ENCODE results near the gene DOCK9. TPM values are rescaled to one million over a fixed set of nuclear protein-coding genes. Genes with fewer than 3 reads are reported as not detected.

Gene DOCK9
- total and polyA plus RNA-seq, 2 experiments from 2014 or later, result 8.5 to 57.7 TPM

- Mint-ChIP-seq H3K27me3 (ENCODE audit: insufficient read depth, low read depth, poor library complexity) (peaks cover 5% of the 10 kb centered on the region), H3K36me3 (ENCODE audit: low read depth) (peaks cover 3% of the 10 kb centered on the region; the same call in 1 of the 3 replicates), H3K27ac (no peak overlapping the region)
Measured at GRCh38 chr13:98781905-98782304, 196.0 kb downstream of the DOCK9 start.

More at GRCh38 chr13:98781905-98782304, 196.0 kb downstream of the DOCK9 start:
- ATAC-seq (no peak), DNase-seq (ENCODE audit: low spot score) (no peak)
- Histone ChIP-seq H3K4me1 (ENCODE audit: insufficient read depth) (peaks cover 7% of the 10 kb centered on the region), H3K4me3 (no peak overlapping the region), H3F3A (replicated peaks; ENCODE audit: low read depth) (no peaks in the 10 kb centered on the region), H3K79me2 (replicated peaks; ENCODE audit: insufficient read depth) (no peaks in the 10 kb centered on the region), H3K27me3 (ENCODE audit: insufficient read depth) (no peaks in the 10 kb centered on the region), H3K36me3 (ENCODE audit: insufficient read depth) (no peaks in the 10 kb centered on the region), H3K27ac (ENCODE audit: low read depth) (no peak overlapping the region), H2AFZ (no peak overlapping the region), H3K9me2 (ENCODE audit: insufficient read depth) (peaks cover 12% of the 10 kb centered on the region), H4K20me1 (replicated peaks; ENCODE audit: insufficient read depth) (no peaks in the 10 kb centered on the region), H3K4me2 (no peak overlapping the region)
- H3K4me1 Mint-ChIP-seq, result peaks cover 11% of the 10 kb centered on the region; the same call in 2 of the 3 replicates
- H3K9me3 Mint-ChIP-seq, result no peaks in the 10 kb centered on the region
- TF ChIP-seq NANOG (IDR thresholded peaks at IDR 0.05; ENCODE audit: borderline replicate concordance) (no peak), JUNB (IDR thresholded peaks at IDR 0.05; ENCODE audit: unreplicated experiment) (no peak), CTCF (conservative IDR thresholded peaks at IDR 0.05; ENCODE audit: low read depth in 2 of 2) (no peak), POLR2AphosphoS5 (IDR thresholded peaks at IDR 0.05; ENCODE audit: low read depth) (no peak), REST (IDR thresholded peaks at IDR 0.05; ENCODE audit: unreplicated experiment) (no peak), EZH2phosphoT487 (IDR thresholded peaks at IDR 0.05; ENCODE audit: unreplicated experiment) (no peak), ZNF114 (CRISPR knock-in tag; IDR thresholded peaks at IDR 0.05) (no peak)
- no peak overlapping the region for H3K4me3 Mint-ChIP-seq
